Measurements from ENCODE around the gene ANXA9. TPM values are rescaled to one million over a fixed set of nuclear protein-coding genes. Genes with fewer than 3 reads are reported as not detected.

ANXA9 gene
- polyA plus RNA-seq, 1 donor (not counting 4 experiments of a cell fraction or from before 2014, with no cell fraction given), result 0.76 TPM

DNA sequence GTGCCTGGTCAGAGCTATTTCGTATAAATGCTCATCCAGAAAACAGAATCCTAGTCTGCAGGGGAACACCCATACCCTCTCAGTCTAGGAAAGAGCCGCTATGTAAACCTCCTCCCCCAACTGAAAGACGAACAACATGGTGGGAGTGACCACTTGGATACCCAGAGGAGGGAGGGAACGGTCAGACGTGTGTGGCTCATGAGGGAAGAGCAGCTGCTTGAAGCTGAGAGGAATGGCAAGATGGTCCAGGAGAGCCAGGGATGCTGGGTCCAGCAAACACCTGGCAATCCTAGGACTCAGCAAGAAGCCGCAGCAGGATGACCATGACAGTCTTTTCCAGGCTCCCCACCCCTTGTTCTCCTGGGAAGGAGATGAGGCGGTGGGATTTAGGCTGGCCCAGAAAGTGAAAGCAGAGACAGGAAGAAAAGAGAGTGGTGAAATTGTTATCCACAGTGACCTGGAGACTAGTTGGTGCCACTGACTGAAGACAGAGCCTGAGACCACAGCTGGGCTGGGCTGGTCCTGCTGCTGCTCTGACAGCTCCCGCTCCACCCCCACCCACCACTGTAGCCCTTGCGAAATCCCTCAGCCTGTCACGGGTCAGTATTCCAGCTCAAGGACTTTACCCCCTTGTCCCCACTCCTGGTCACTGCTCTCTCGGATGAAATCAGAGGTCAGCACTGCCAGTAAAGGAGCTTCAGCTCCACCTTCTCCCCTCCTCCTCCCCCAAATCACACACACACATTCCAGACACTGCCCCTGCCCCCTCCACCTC lies 11.1 kb upstream of the ANXA9 start:
- no peak overlapping the region for H3K9ac ChIP-seq (ENCODE audit: control insufficient read depth, extremely low read depth, insufficient read depth, low read length)
- peaks cover 2% of the 10 kb centered on the region for H4K20me1 ChIP-seq (ENCODE audit: control insufficient read depth, extremely low read depth, insufficient read depth, low read length)
- H2AFZ ChIP-seq (ENCODE audit: control insufficient read depth, low read length), result no peak overlapping the region
- H3K4me1 ChIP-seq (ENCODE audit: control insufficient read depth, extremely low read depth, insufficient read depth, low read length), result peaks cover 20% of the 10 kb centered on the region
- peaks cover 23 to 39% of the 10 kb centered on the region in 2 experiments for H3K36me3 ChIP-seq (ENCODE audit: control insufficient read depth in 2 of 2, extremely low read depth in 1 of 2, insufficient read depth in 2 of 2, low read length in 2 of 2)
- no peak overlapping the region for H3K27ac ChIP-seq (ENCODE audit: control insufficient read depth, insufficient read depth, low read length)
- dilution Hi-C loops (cut with MboI; ENCODE audit: extremely low pct_ligation_motif_present, low sequenced_read_pairs), result no loop called here
- no peak overlapping the region for H3K4me3 ChIP-seq (ENCODE audit: control insufficient read depth in 2 of 3, extremely low read depth in 1 of 3, insufficient read depth in 2 of 3, low read depth in 1 of 3, low read length in 3 of 3)
- peaks cover 58% of the 10 kb centered on the region for H3K79me2 ChIP-seq (ENCODE audit: control insufficient read depth, insufficient read depth, low read length)
- H3K4me2 ChIP-seq (ENCODE audit: control insufficient read depth, extremely low read depth, insufficient read depth, low read depth, low read length), result no peak overlapping the region
- H3K9me3 ChIP-seq (ENCODE audit: control insufficient read depth, low read depth, low read length), result no peaks in the 10 kb centered on the region
- no peak for FAIRE-seq
- H3K9me1 ChIP-seq (ENCODE audit: control insufficient read depth, extremely low read depth, insufficient read depth, low read length), result no peaks in the 10 kb centered on the region
- H3K27me3 ChIP-seq (ENCODE audit: control insufficient read depth, extremely low read depth, insufficient read depth, low read length), result no peaks in the 10 kb centered on the region
- DNase-seq (ENCODE audit: low read depth, low spot score), result no peak
- TF ChIP-seq, protein P1, sequence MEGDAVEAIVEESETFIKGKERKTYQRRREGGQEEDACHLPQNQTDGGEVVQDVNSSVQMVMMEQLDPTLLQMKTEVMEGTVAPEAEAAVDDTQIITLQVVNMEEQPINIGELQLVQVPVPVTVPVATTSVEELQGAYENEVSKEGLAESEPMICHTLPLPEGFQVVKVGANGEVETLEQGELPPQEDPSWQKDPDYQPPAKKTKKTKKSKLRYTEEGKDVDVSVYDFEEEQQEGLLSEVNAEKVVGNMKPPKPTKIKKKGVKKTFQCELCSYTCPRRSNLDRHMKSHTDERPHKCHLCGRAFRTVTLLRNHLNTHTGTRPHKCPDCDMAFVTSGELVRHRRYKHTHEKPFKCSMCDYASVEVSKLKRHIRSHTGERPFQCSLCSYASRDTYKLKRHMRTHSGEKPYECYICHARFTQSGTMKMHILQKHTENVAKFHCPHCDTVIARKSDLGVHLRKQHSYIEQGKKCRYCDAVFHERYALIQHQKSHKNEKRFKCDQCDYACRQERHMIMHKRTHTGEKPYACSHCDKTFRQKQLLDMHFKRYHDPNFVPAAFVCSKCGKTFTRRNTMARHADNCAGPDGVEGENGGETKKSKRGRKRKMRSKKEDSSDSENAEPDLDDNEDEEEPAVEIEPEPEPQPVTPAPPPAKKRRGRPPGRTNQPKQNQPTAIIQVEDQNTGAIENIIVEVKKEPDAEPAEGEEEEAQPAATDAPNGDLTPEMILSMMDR (optimal IDR thresholded peaks at IDR 0.05 in 1 of 3, IDR thresholded peaks at IDR 0.05 in 1 of 3, conservative IDR thresholded peaks at IDR 0.05 in 1 of 3; ENCODE audit: extremely low read depth in 1 of 3, insufficient read depth in 2 of 3, low read length in 3 of 3), result no peak
- TF ChIP-seq EZH2 (IDR thresholded peaks at IDR 0.05; ENCODE audit: low read length), result no peak

DNA sequence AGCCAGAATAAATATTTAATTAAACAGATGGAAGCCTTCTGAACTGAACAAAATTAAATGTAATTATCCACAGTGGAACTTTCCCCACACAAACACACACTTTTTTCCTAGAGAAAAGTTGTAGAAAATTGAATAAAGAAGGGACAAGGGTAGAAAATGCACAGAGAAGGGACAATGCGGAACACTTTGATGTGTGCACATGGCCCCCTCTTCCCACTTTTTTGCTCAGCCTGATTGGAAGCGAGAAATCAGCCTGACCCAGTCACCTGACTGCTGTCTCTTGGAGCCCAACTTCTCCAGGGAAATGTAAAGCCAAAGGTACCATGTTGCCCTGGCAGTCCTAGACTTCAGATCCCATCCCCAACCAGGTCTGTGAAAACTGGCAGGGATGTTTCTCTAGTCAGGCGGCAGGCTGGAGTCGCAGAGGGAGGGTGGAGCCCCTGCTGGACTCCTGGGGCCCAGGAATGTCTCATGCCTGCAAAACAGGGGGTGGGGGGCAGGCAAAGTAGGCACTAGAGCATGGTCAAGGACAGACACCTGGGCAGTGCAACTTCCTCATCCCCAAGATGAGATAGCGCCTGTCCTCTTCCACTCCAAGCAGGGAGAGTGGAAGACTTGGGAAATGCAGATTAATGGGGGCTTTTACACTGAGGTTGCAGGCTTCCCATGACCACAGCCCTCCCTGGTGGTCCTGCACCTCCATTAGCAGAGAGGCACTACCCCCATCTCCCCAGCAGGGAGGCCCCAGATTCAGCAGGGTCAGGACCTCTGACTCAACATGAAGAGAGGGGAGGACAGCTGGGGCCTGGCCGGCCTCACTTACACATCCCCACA lies 10.3 kb upstream of the ANXA9 start:
- Histone ChIP-seq H3K9me3 (ENCODE audit: control insufficient read depth, low read depth, low read length) (no peaks in the 10 kb centered on the region), H3K9ac (ENCODE audit: control insufficient read depth, extremely low read depth, insufficient read depth, low read length) (no peak overlapping the region), H2AFZ (ENCODE audit: control insufficient read depth, low read length) (no peak overlapping the region), H3K27me3 (ENCODE audit: control insufficient read depth, extremely low read depth, insufficient read depth, low read length) (no peaks in the 10 kb centered on the region), H3K79me2 (ENCODE audit: control insufficient read depth, insufficient read depth, low read length) (peaks cover 58% of the 10 kb centered on the region), H3K27ac (ENCODE audit: control insufficient read depth, insufficient read depth, low read length) (no peak overlapping the region), H3K36me3 (ENCODE audit: control insufficient read depth in 2 of 2, extremely low read depth in 1 of 2, insufficient read depth in 2 of 2, low read length in 2 of 2) (peaks cover 15 to 32% of the 10 kb centered on the region in 2 experiments), H3K4me2 (ENCODE audit: control insufficient read depth, extremely low read depth, insufficient read depth, low read depth, low read length) (peak overlapping the region; percentile 97), H3K4me1 (ENCODE audit: control insufficient read depth, extremely low read depth, insufficient read depth, low read length) (peaks cover 25% of the 10 kb centered on the region), H3K9me1 (ENCODE audit: control insufficient read depth, extremely low read depth, insufficient read depth, low read length) (no peaks in the 10 kb centered on the region), H3K4me3 (ENCODE audit: control insufficient read depth in 2 of 3, extremely low read depth in 1 of 3, insufficient read depth in 2 of 3, low read depth in 1 of 3, low read length in 3 of 3) (no peak overlapping the region), H4K20me1 (ENCODE audit: control insufficient read depth, extremely low read depth, insufficient read depth, low read length) (peaks cover 2% of the 10 kb centered on the region)
- DNase-seq (ENCODE audit: low read depth, low spot score), result no peak
- FAIRE-seq, result no peak
- TF ChIP-seq, protein P1 (optimal IDR thresholded peaks at IDR 0.05 in 1 of 3, IDR thresholded peaks at IDR 0.05 in 1 of 3, conservative IDR thresholded peaks at IDR 0.05 in 1 of 3; ENCODE audit: extremely low read depth in 1 of 3, insufficient read depth in 2 of 3, low read length in 3 of 3), result peak in 1 of 3 experiments; percentile 11
- TF ChIP-seq EZH2 (IDR thresholded peaks at IDR 0.05; ENCODE audit: low read length), result no peak
- dilution Hi-C loops (cut with MboI; ENCODE audit: extremely low pct_ligation_motif_present, low sequenced_read_pairs), result no loop called here

Measured in keratinocyte (primary cell).